D721Med (cell line): Measurements from ENCODE around the gene VAPB.

Experiments
- DNase-seq: peaks from one replicate; pipeline ENCODE4 v3.0.0; 2011; ENCODE audit warnings: low spot score; ENCODE audit not compliant: insufficient read length
- FAIRE-seq: peaks from 2 replicates; lab custom pipeline; 2011; peaks lifted over from hg19 to GRCh38; lab: Jason Lieb, UNC
- TF ChIP-seq, protein P1 (sequence below): IDR thresholded peaks from 2 replicates; pipeline ENCODE4 v1.5.1; 2012; ENCODE audit warnings: mild to moderate bottlenecking, control low read depth; ENCODE audit not compliant: insufficient read depth; ENCODE audit errors: missing control alignments

VAPB gene, protein sequence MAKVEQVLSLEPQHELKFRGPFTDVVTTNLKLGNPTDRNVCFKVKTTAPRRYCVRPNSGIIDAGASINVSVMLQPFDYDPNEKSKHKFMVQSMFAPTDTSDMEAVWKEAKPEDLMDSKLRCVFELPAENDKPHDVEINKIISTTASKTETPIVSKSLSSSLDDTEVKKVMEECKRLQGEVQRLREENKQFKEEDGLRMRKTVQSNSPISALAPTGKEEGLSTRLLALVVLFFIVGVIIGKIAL

DNA sequence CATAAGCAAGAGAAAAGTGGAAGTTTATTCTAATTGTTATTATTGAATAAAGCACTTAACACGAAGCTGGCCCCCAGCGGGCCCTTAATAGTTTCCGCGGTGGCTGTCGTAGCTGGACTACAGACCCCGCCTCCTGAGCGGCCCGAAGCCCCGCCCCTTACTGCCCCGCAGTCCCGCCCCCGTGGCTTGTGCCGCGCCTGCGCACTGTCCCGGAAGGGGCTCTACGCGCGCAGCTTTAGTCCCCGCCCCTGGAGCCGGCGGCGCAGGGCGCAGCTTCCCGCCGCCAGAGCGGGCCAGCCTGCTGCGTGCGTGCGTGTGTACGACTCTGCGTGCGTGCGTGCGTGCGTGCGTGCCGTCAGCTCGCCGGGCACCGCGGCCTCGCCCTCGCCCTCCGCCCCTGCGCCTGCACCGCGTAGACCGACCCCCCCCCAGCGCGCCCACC lies at the start of gene VAPB:
TSS of gene VAPB (plus strand) at position 348 of the 442 bp plus-strand sequence. CDS start 231 bp downstream, outside the sequence.
- peak; percentile 27 for DNase-seq
- TF ChIP-seq, protein P1, sequence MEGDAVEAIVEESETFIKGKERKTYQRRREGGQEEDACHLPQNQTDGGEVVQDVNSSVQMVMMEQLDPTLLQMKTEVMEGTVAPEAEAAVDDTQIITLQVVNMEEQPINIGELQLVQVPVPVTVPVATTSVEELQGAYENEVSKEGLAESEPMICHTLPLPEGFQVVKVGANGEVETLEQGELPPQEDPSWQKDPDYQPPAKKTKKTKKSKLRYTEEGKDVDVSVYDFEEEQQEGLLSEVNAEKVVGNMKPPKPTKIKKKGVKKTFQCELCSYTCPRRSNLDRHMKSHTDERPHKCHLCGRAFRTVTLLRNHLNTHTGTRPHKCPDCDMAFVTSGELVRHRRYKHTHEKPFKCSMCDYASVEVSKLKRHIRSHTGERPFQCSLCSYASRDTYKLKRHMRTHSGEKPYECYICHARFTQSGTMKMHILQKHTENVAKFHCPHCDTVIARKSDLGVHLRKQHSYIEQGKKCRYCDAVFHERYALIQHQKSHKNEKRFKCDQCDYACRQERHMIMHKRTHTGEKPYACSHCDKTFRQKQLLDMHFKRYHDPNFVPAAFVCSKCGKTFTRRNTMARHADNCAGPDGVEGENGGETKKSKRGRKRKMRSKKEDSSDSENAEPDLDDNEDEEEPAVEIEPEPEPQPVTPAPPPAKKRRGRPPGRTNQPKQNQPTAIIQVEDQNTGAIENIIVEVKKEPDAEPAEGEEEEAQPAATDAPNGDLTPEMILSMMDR, result no peak
- no peak for FAIRE-seq

DNA sequence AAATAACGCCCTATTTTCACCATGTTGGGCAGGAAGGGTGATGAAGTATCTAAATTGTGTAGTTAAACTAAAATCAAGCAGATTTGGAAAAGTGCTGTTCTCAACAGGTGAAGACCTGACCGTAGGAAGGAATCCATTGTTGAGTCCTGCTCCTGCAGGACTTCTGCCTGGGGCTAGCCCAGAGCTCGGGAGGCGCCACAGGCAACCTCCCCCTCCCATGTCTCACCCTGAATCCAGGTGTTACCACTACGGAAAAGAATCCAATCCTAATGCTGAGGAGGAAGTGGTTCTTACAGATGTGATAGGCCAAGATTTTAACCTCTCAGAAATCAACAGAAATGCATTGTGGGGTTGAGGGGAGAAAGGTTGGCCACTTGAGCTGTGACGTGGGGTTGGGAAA lies 49.3 kb upstream of the VAPB start:
- TF ChIP-seq, protein P1, result no peak
- FAIRE-seq (no peak), DNase-seq (no peak)

DNA sequence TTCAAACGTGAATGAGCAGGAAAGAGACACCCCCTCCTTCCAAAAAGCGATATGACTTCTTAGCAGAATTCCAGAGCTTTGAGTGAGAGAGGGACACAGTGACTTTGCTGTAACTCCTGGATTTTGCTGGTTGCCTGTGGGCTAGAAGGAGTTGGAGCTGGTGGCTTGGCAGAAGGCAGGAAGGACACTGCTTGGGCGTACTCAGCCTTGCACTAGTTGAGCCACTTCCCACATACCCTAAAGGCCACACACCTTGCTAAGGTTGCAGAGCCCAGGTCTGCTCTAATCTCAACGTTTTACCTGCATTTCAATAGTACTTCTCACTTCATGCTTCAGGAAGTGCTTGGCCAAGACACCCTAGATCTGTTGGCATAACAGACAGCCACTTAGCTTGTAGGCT lies 48.9 kb upstream of the VAPB start:
- DNase-seq, result no peak
- FAIRE-seq, result no peak
- TF ChIP-seq, protein P1, result no peak

DNA sequence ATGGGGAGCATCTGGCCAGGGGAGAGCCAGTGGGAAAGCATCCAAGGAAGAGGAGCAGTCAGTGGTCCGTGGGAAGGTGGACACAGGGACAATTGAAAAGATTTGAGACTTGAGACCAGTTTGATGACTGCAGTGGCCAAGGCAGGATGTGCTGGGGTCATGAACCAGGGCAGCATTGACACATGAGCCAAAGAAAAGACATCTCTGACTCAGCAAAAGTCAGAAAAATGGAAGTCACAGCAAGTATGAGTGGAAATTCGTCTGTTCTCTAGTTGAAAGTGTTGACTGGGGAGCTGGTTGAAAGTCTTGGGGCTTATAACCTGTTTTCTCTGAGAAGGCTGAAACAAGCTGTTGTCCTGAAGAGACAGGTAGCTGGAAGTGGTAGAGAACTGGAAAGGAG lies 48.2 kb upstream of the VAPB start:
- FAIRE-seq (no peak), DNase-seq (no peak)
- TF ChIP-seq, protein P1, result no peak

DNA sequence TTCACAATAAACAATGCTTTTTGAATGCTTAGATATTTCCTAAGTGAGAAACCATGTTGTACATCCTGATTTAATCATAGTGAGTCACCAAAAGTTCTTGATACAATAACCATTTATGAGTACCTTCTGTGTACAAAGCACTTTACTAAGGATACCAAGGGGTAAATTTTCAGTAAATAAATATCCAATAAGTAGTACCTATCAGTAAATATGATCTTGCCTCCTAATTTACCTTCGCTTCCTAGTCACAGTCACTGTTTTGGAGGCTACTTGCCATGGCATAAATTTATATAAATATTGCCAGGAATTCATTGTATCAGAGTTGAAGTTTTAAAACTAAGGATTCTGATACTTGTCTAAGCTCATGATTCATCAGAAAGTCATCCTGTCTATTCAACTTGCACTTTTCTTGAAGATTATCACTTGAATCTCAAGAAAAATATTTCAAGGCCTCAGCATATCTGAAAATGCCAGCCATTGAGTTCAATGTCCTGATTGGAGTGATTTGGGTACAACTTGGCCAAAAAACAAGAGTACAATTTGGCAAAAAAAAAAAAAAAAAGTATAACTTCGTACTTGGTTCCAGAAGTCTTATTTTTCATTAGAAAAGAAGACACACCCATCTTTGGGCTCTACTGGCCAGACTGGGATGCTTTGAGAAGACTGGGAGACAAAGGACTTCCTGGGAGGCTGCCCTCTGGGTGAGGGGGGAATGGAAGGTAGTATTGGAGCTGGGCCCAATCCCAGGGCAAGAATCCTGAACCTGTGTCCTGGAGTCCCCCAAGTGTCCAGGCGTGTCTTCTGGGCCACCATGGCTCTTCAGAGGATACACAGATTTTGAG lies 46.7 kb upstream of the VAPB start:
- FAIRE-seq (no peak), DNase-seq (no peak)
- TF ChIP-seq, protein P1, result no peak

DNA sequence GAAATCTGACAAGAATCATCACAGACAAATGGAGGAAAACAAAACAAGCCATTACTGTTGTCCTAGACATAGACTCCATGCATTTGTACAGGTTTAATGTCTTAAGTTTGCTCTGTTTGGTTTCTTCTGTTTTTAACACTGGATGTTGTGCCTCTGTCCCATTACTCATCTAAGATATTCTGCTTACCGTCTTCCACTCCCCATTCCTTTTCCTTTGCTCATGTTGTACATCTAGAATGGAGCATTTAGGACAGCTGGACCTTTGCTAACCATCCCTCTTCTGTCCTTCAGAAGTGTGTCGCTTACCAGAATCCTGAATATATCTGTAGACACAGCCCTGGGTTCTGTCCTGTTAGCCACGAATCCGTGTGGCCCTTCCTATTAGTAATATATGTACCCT lies 44.3 kb upstream of the VAPB start:
- TF ChIP-seq, protein P1, result no peak
- DNase-seq (no peak), FAIRE-seq (no peak)
